ENCODE measurements around the gene TMEM259. TPM values are rescaled to one million over a fixed set of nuclear protein-coding genes. Genes with fewer than 3 reads are reported as not detected.

Gene TMEM259
- total RNA-seq, 1 experiment from 2014 or later: 202 TPM

- Histone ChIP-seq H4K20me1 (ENCODE audit: insufficient read depth) (no peaks in the 10 kb centered on the region), H2AFZ (ENCODE audit: low read depth, low read length, poor library complexity, severe bottlenecking) (no peak overlapping the region), H3K9ac (ENCODE audit: low read length) (no peak overlapping the region), H3K4me1 (ENCODE audit: control insufficient read depth in 1 of 2, insufficient read depth in 2 of 2, low read length in 2 of 2) (peaks cover 3 to 10% of the 10 kb centered on the region in 2 experiments; a peak in 2 of 4 replicates), H3K9me3 (ENCODE audit: control insufficient read depth in 1 of 2, insufficient read depth in 1 of 2, low read depth in 1 of 2, low read length in 2 of 2) (no peaks in the 10 kb centered on the region), H3K27me3 (ENCODE audit: insufficient read depth, low read length) (no peaks in the 10 kb centered on the region), H3K79me2 (ENCODE audit: insufficient read depth, low read length) (no peaks in the 10 kb centered on the region), H3K36me3 (ENCODE audit: control insufficient read depth in 1 of 2, insufficient read depth in 2 of 2, low read length in 2 of 2) (no peaks in the 10 kb centered on the region), H3K27ac (ENCODE audit: low read depth, low read length) (no peak overlapping the region), H3K4me2 (ENCODE audit: low read length) (no peak overlapping the region), H3K9me2 (ENCODE audit: insufficient read depth) (no peaks in the 10 kb centered on the region), H3K4me3 (replicated peaks in 1 of 2; ENCODE audit: low read depth in 1 of 2, low read length in 2 of 2) (no peak overlapping the region)
- TF ChIP-seq, protein P1, sequence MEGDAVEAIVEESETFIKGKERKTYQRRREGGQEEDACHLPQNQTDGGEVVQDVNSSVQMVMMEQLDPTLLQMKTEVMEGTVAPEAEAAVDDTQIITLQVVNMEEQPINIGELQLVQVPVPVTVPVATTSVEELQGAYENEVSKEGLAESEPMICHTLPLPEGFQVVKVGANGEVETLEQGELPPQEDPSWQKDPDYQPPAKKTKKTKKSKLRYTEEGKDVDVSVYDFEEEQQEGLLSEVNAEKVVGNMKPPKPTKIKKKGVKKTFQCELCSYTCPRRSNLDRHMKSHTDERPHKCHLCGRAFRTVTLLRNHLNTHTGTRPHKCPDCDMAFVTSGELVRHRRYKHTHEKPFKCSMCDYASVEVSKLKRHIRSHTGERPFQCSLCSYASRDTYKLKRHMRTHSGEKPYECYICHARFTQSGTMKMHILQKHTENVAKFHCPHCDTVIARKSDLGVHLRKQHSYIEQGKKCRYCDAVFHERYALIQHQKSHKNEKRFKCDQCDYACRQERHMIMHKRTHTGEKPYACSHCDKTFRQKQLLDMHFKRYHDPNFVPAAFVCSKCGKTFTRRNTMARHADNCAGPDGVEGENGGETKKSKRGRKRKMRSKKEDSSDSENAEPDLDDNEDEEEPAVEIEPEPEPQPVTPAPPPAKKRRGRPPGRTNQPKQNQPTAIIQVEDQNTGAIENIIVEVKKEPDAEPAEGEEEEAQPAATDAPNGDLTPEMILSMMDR (IDR thresholded peaks at IDR 0.05 in 2 of 3, conservative IDR thresholded peaks at IDR 0.05 in 1 of 3; ENCODE audit: borderline replicate concordance in 1 of 3, insufficient read depth in 1 of 3, low read depth in 2 of 3, low read length in 2 of 3): no peak
- TF ChIP-seq ZBTB33 (IDR thresholded peaks at IDR 0.05; ENCODE audit: extremely low read depth, insufficient replicate concordance, low read length): no peak
- no peak for TF ChIP-seq RAD21 (IDR thresholded peaks at IDR 0.05; ENCODE audit: low read depth)
- TF ChIP-seq EGR1 (IDR thresholded peaks at IDR 0.05; ENCODE audit: low read depth): no peak
- no peak for TF ChIP-seq SRF (IDR thresholded peaks at IDR 0.05; ENCODE audit: low read depth)
- no peak for TF ChIP-seq TCF7L2 (IDR thresholded peaks at IDR 0.05; ENCODE audit: borderline replicate concordance, extremely low read depth, insufficient read depth, insufficient read length)
- no peak for TF ChIP-seq JUND (IDR thresholded peaks at IDR 0.05)
- no peak for TF ChIP-seq POLR2AphosphoS5 (IDR thresholded peaks at IDR 0.05; ENCODE audit: low read depth, low read length)
- no peak for TF ChIP-seq POLR2A (IDR thresholded peaks at IDR 0.05; ENCODE audit: borderline replicate concordance, extremely low read depth, insufficient read depth, insufficient read length)
- TF ChIP-seq CBX3 (IDR thresholded peaks at IDR 0.05; ENCODE audit: low read depth): no peak
- no peak for TF ChIP-seq SP1 (IDR thresholded peaks at IDR 0.05; ENCODE audit: low read depth)
- POLR2A ChIA-PET: no interaction called here
- no peak for DNase-seq (ENCODE audit: low read depth, low spot score)
- CTCF ChIA-PET: no interaction called here
- no peak for ATAC-seq
- RAD21 ChIA-PET (ENCODE audit: low non-redundant PET in 1 of 2, low total read pairs in 2 of 2, uncharacterized antibody in 2 of 2, unreplicated experiment in 2 of 2): no interaction called here
- BruUV-seq (replicated peaks): no TSS peak
- intact Hi-C loops (cut with micrococcal nuclease): no loop called here
Observed at GRCh38 chr19:1003283-1003682, 17.6 kb downstream of the TMEM259 start.

All from HCT116 (cell line).